ENCODE results near the gene SIN3A. TPM values are rescaled to one million over a fixed set of nuclear protein-coding genes. Genes with fewer than 3 reads are reported as not detected.

SIN3A gene
- total RNA-seq, 1 donor from 2014 or later, result 51.6 TPM

- no peak overlapping the region for H3K27ac ChIP-seq
- H3K4me3 ChIP-seq, result no peak overlapping the region
- H3K4me1 ChIP-seq, result no peaks in the 10 kb centered on the region
- DNase-seq (no peak), ATAC-seq (no peak)
- intact Hi-C loops (cut with DNase I), result no loop called here
- no peak for TF ChIP-seq CTCF (IDR thresholded peaks at IDR 0.05)
- H3K27me3 ChIP-seq (ENCODE audit: low read depth), result no peaks in the 10 kb centered on the region
- no peaks in the 10 kb centered on the region for H3K9me3 ChIP-seq
- H3K36me3 ChIP-seq, result peaks cover 98% of the 10 kb centered on the region
These were observed 70.7 kb downstream of the SIN3A start for GRCh38 chr15:75380773-75381172.

- Histone ChIP-seq H3K4me1 (peaks cover 17% of the 10 kb centered on the region), H3K36me3 (peaks cover 64% of the 10 kb centered on the region), H3K4me3 (no peak overlapping the region), H3K9me3 (no peaks in the 10 kb centered on the region), H3K27ac (no peak overlapping the region), H3K27me3 (ENCODE audit: low read depth) (no peaks in the 10 kb centered on the region)
- ATAC-seq, result no peak
- no peak for TF ChIP-seq CTCF (IDR thresholded peaks at IDR 0.05)
- DNase-seq, result no peak
- intact Hi-C loops (cut with DNase I), result no loop called here
These were observed 79.4 kb downstream of the SIN3A start for GRCh38 chr15:75371901-75372688.

GRCh38 chr15:75371486-75371885 lies 80.0 kb downstream of the SIN3A start:
- H3K4me3 ChIP-seq, result no peak overlapping the region
- H3K9me3 ChIP-seq, result no peaks in the 10 kb centered on the region
- DNase-seq (no peak), ATAC-seq (no peak)
- intact Hi-C loops (cut with DNase I), result no loop called here
- TF ChIP-seq CTCF (IDR thresholded peaks at IDR 0.05), result no peak
- H3K4me1 ChIP-seq, result peaks cover 17% of the 10 kb centered on the region
- H3K36me3 ChIP-seq, result peaks cover 64% of the 10 kb centered on the region
- H3K27me3 ChIP-seq (ENCODE audit: low read depth), result no peaks in the 10 kb centered on the region
- H3K27ac ChIP-seq, result no peak overlapping the region

GRCh38 chr15:75369897-75370581 lies 81.5 kb downstream of the SIN3A start:
- H3K4me1 ChIP-seq, result peaks cover 17% of the 10 kb centered on the region
- intact Hi-C loops (cut with DNase I), result no loop called here
- H3K9me3 ChIP-seq, result no peaks in the 10 kb centered on the region
- no peak for TF ChIP-seq CTCF (IDR thresholded peaks at IDR 0.05)
- DNase-seq (no peak), ATAC-seq (no peak)
- peaks cover 65% of the 10 kb centered on the region for H3K36me3 ChIP-seq
- no peak overlapping the region for H3K4me3 ChIP-seq
- no peak overlapping the region for H3K27ac ChIP-seq
- H3K27me3 ChIP-seq (ENCODE audit: low read depth), result no peaks in the 10 kb centered on the region

GRCh38 chr15:75368689-75369239 lies 82.7 kb downstream of the SIN3A start:
- H3K9me3 ChIP-seq, result no peaks in the 10 kb centered on the region
- no peaks in the 10 kb centered on the region for H3K27me3 ChIP-seq (ENCODE audit: low read depth)
- ATAC-seq (peak in 1 of 2 donors; percentile 4), DNase-seq (no peak)
- no peak for TF ChIP-seq CTCF (IDR thresholded peaks at IDR 0.05)
- H3K4me1 ChIP-seq, result peaks cover 17% of the 10 kb centered on the region
- peak overlapping the region; percentile 94 for H3K4me3 ChIP-seq
- intact Hi-C loops (cut with DNase I), result no loop called here
- peaks cover 65% of the 10 kb centered on the region for H3K36me3 ChIP-seq
- H3K27ac ChIP-seq, result peak overlapping the region; percentile 100

Measured in lower lobe of right lung (tissue), 2 donors.